SK-N-SH (cell line): ENCODE measurements around the gene EEF1A2. TPM values are rescaled to one million over a fixed set of nuclear protein-coding genes. Genes with fewer than 3 reads are reported as not detected.
A peak's percentile ranks its signal among the peaks of the same experiment; 100 is the strongest.

Experiments
- CTCF ChIA-PET: fragments of 300-600, 350-600 bp; formaldehyde crosslinking; extraction: SDS; loops from one replicate; lab custom pipeline; 2021; lab: Yijun Ruan, JAX
- POLR2A ChIA-PET: fragments of 350-600 bp; sonication (Branson Sonifier 250); formaldehyde crosslinking; extraction: SDS; loops from one replicate; lab custom pipeline; 2020; ENCODE audit warnings: antibody characterized with exemption, inconsistent platforms; lab: Yijun Ruan, JAX
- DNase-seq: peaks from one replicate; pipeline ENCODE4 v3.0.0; 2012
- H2AFZ ChIP-seq: fragments of 200-600 bp; sonication (generic); 2 replicates; pipeline ENCODE4 v1.8.1; 2016; ENCODE audit warnings: antibody characterized with exemption, mild to moderate bottlenecking, low read depth
- H3F3A ChIP-seq: fragments of 200-600 bp; sonication (generic); replicated peaks from 2 replicates; pipeline ENCODE3; 2016; ENCODE audit warnings: antibody characterized with exemption, mild to moderate bottlenecking; ENCODE audit not compliant: insufficient read depth
- H3K27ac ChIP-seq, 2 experiments: fragments of 200-500 bp in 1 of 2; fragments of 200-600 bp in 1 of 2; sonication (Bioruptor generic) in 1 of 2; sonication (generic), shearing (Covaris generic) in 1 of 2; 2 replicates each; pipeline versions ENCODE4 v1.5.1 to v1.6.1; 2014 to 2016; ENCODE audit warnings: low read depth in 2 of 2, inconsistent platforms in 1 of 2, low read length in 1 of 2, mild to moderate bottlenecking in 1 of 2, mixed read lengths in 1 of 2
- H3K27me3 ChIP-seq: fragments of 200-600 bp; sonication (generic), shearing (Covaris generic); 2 replicates; pipeline ENCODE4 v1.6.1; 2016; ENCODE audit warnings: mixed run types; ENCODE audit not compliant: insufficient read depth
- H3K36me3 ChIP-seq, 2 experiments: fragments of 200-500 bp in 1 of 2; fragments of 200-600 bp in 1 of 2; sonication (Bioruptor generic) in 1 of 2; sonication (generic) in 1 of 2; replicated peaks in 1 of 2; 2 replicates each; pipeline versions ENCODE3 to v1.5.1; 2014 to 2016; ENCODE audit warnings: low read length in 1 of 2, mild to moderate bottlenecking in 1 of 2; ENCODE audit not compliant: insufficient read depth in 2 of 2, control insufficient read depth in 1 of 2
- H3K4me1 ChIP-seq, 2 experiments: fragments of 200-500 bp in 1 of 2; fragments of 200-600 bp in 1 of 2; sonication (Bioruptor generic) in 1 of 2; sonication (generic), shearing (Covaris generic) in 1 of 2; 2 replicates each; pipeline versions ENCODE4 v1.5.1 to v1.6.1; 2014 to 2016; ENCODE audit warnings: low read depth in 1 of 2, low read length in 1 of 2, mixed run types in 1 of 2; ENCODE audit not compliant: insufficient read depth in 2 of 2, control insufficient read depth in 1 of 2
- H3K4me2 ChIP-seq: fragments of 200-600 bp; sonication (generic), shearing (Covaris generic); 2 replicates; pipeline ENCODE4 v1.6.1; 2017; ENCODE audit warnings: mixed run types
- H3K4me3 ChIP-seq, 2 experiments: fragments of 200-500 bp in 1 of 2; fragments of 200-600 bp in 1 of 2; sonication (Bioruptor generic) in 1 of 2; sonication (generic), shearing (Covaris generic) in 1 of 2; 2 replicates each; pipeline versions ENCODE4 v1.5.1 to v1.8.1; 2014 to 2016; ENCODE audit warnings: low read depth in 2 of 2, inconsistent platforms in 1 of 2, low read length in 1 of 2, mild to moderate bottlenecking in 1 of 2, mixed read lengths in 1 of 2, moderate library complexity in 1 of 2
- H3K79me2 ChIP-seq: fragments of 200-600 bp; sonication (generic); 2 replicates; pipeline ENCODE4 v1.8.1; 2017; ENCODE audit warnings: mild to moderate bottlenecking; ENCODE audit not compliant: insufficient read depth
- H3K9ac ChIP-seq: fragments of 200-600 bp; sonication (generic); 2 replicates; pipeline ENCODE4 v1.6.1; 2017; ENCODE audit warnings: mixed run types
- H3K9me2 ChIP-seq: fragments of 200-600 bp; sonication (generic); 2 replicates; pipeline ENCODE4 v1.6.1; 2017; ENCODE audit warnings: mixed run types
- H3K9me3 ChIP-seq: fragments of 200-600 bp; sonication (generic); 2 replicates; pipeline ENCODE4 v1.6.1; 2017; ENCODE audit warnings: mixed run types, mild to moderate bottlenecking, moderate library complexity
- H4K20me1 ChIP-seq: fragments of 200-600 bp; sonication (generic); 2 replicates; pipeline ENCODE4 v1.6.1; 2017; ENCODE audit warnings: mild to moderate bottlenecking, mixed run types; ENCODE audit not compliant: insufficient read depth
- CHD2 ChIP-seq: fragments of 150-350 bp; IDR thresholded peaks from 2 replicates; pipeline ENCODE4 v1.6.1; 2018; ENCODE audit warnings: low read length; ENCODE audit not compliant: partially characterized antibody
- EZH2phosphoT487 ChIP-seq: fragments of 200-600 bp; sonication (generic); IDR thresholded peaks from 2 replicates; pipeline ENCODE4 v1.6.1; 2017; ENCODE audit warnings: low read depth, mixed run types, mild to moderate bottlenecking, antibody characterized with exemption, moderate library complexity, borderline replicate concordance
- FOSL2 ChIP-seq: IDR thresholded peaks from 2 replicates; pipeline ENCODE4 v1.4.0; 2012; ENCODE audit warnings: low read depth, mild to moderate bottlenecking, moderate library complexity, borderline replicate concordance
- GABPA ChIP-seq: IDR thresholded peaks from 2 replicates; pipeline ENCODE4 v1.4.0; 2012; ENCODE audit warnings: low read depth, mild to moderate bottlenecking
- GATA2 ChIP-seq: sonication (generic); formaldehyde crosslinking; IDR thresholded peaks from 2 replicates; pipeline ENCODE4 v1.5.0; 2020; ENCODE audit warnings: mild to moderate bottlenecking, missing genetic modification reagents
- JUND ChIP-seq: IDR thresholded peaks from 2 replicates; pipeline ENCODE4 v1.4.0; 2012
- MEF2A ChIP-seq: IDR thresholded peaks from 2 replicates; pipeline ENCODE4 v1.4.0; 2012; ENCODE audit warnings: low read depth, borderline replicate concordance
- NFIC ChIP-seq: IDR thresholded peaks from 2 replicates; pipeline ENCODE4 v1.4.0; 2012; ENCODE audit warnings: borderline replicate concordance
- NRF1 ChIP-seq: IDR thresholded peaks from 2 replicates; pipeline ENCODE4 v1.6.1; 2012; ENCODE audit warnings: low read depth, mild to moderate bottlenecking, low read length
- SIN3A ChIP-seq: IDR thresholded peaks from 2 replicates; pipeline ENCODE4 v1.6.1; 2012; ENCODE audit warnings: low read depth, mild to moderate bottlenecking, low read length, moderate library complexity, borderline replicate concordance
- SMC3 ChIP-seq: IDR thresholded peaks from 2 replicates; pipeline ENCODE4 v1.6.1; 2012; ENCODE audit warnings: low read depth, low read length, improper control_type of control experiment
- TAF1 ChIP-seq: IDR thresholded peaks from 2 replicates; pipeline ENCODE4 v1.6.1; 2012; ENCODE audit warnings: low read depth, mild to moderate bottlenecking, low read length, moderate library complexity, borderline replicate concordance
- YY1 ChIP-seq: IDR thresholded peaks from 2 replicates; pipeline ENCODE4 v1.4.0; 2012; ENCODE audit warnings: low read depth, mild to moderate bottlenecking
- WGBS: methylation state at CpG from one replicate; pipeline ENCODE4 v1.1.6; 2017; ENCODE audit warnings: low lambda C conversion rate; 5-methylcytosine and 5-hydroxymethylcytosine counted together
- polyA plus RNA-seq, 3 experiments: library from polyadenylated mRNA; depleted of rRNA; stranded (reverse); fragments of >200 nt; gene quantifications; 2 replicates each; pipeline ENCODE4 v1.2.3, GENCODE V29; 2012
- TF ChIP-seq, protein P1 (sequence below): IDR thresholded peaks from 2 replicates; pipeline ENCODE4 v1.4.0; 2012; ENCODE audit warnings: low read depth, borderline replicate concordance
- TF ChIP-seq, protein P2 (sequence below): IDR thresholded peaks from 2 replicates; pipeline ENCODE4; 2012
- TF ChIP-seq, protein P3 (sequence below): IDR thresholded peaks from 2 replicates; pipeline ENCODE4 v1.6.1; 2012; ENCODE audit warnings: mild to moderate bottlenecking, low read depth, low read length, moderate library complexity
- TF ChIP-seq, protein P4 (sequence below): fragments of 150-350 bp; IDR thresholded peaks from 2 replicates; pipeline ENCODE4 v1.6.1; 2016; ENCODE audit warnings: mild to moderate bottlenecking, low read depth, low read length
- TF ChIP-seq, protein P5 (sequence below): IDR thresholded peaks from 2 replicates; pipeline ENCODE4 v1.4.0; 2012; ENCODE audit warnings: low read depth

The EEF1A2 gene
- polyA plus RNA-seq, 1 of the 3 experiments (the other 2 are of a cell fraction), result 16.5 TPM

DNA sequence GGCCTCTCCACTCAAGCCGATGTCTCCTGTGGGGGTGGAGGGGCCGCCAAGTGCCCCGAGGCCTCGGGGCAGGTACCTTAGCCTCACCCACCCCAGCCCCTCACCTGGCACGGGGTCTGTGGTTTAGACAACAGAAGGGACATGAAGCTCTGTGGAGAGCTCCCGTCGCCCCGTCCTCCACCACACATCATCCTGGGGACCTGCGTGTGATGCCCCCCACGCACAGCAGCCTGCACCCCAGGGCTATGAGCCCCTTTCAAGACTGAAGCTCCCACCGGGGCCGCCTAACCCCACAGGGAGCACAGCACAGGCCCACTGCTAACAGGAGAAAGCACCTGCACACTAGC lies 34.6 kb downstream of the EEF1A2 start:
- Histone ChIP-seq H3F3A (no peaks in the 10 kb centered on the region), H3K4me1 (peaks cover 0 to 95% of the 10 kb centered on the region in 2 experiments; a peak in 2 of 4 replicates), H3K4me2 (no peak overlapping the region), H3K9ac (no peak overlapping the region), H3K9me2 (no peaks in the 10 kb centered on the region), H3K9me3 (no peaks in the 10 kb centered on the region), H4K20me1 (no peaks in the 10 kb centered on the region), H2AFZ (no peak overlapping the region), H3K36me3 (no peaks in the 10 kb centered on the region), H3K4me3 (no peak overlapping the region), H3K27me3 (peaks cover 18% of the 10 kb centered on the region), H3K27ac (peak overlapping the region in 1 of 2 experiments; percentile 97; a peak in 2 of 4 replicates), H3K79me2 (no peaks in the 10 kb centered on the region)
- TF ChIP-seq NFIC (no peak), GABPA (no peak), JUND (no peak), TAF1 (no peak), SIN3A (no peak), SMC3 (no peak), FOSL2 (no peak), GATA2 (no peak), NRF1 (no peak), EZH2phosphoT487 (no peak), MEF2A (no peak), CHD2 (no peak), YY1 (no peak)
- TF ChIP-seq, protein P1, sequence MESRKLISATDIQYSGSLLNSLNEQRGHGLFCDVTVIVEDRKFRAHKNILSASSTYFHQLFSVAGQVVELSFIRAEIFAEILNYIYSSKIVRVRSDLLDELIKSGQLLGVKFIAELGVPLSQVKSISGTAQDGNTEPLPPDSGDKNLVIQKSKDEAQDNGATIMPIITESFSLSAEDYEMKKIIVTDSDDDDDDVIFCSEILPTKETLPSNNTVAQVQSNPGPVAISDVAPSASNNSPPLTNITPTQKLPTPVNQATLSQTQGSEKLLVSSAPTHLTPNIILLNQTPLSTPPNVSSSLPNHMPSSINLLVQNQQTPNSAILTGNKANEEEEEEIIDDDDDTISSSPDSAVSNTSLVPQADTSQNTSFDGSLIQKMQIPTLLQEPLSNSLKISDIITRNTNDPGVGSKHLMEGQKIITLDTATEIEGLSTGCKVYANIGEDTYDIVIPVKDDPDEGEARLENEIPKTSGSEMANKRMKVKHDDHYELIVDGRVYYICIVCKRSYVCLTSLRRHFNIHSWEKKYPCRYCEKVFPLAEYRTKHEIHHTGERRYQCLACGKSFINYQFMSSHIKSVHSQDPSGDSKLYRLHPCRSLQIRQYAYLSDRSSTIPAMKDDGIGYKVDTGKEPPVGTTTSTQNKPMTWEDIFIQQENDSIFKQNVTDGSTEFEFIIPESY, result no peak
- TF ChIP-seq, protein P2, sequence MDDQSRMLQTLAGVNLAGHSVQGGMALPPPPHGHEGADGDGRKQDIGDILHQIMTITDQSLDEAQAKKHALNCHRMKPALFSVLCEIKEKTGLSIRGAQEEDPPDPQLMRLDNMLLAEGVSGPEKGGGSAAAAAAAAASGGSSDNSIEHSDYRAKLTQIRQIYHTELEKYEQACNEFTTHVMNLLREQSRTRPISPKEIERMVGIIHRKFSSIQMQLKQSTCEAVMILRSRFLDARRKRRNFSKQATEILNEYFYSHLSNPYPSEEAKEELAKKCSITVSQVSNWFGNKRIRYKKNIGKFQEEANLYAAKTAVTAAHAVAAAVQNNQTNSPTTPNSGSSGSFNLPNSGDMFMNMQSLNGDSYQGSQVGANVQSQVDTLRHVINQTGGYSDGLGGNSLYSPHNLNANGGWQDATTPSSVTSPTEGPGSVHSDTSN, result no peak
- TF ChIP-seq, protein P3, sequence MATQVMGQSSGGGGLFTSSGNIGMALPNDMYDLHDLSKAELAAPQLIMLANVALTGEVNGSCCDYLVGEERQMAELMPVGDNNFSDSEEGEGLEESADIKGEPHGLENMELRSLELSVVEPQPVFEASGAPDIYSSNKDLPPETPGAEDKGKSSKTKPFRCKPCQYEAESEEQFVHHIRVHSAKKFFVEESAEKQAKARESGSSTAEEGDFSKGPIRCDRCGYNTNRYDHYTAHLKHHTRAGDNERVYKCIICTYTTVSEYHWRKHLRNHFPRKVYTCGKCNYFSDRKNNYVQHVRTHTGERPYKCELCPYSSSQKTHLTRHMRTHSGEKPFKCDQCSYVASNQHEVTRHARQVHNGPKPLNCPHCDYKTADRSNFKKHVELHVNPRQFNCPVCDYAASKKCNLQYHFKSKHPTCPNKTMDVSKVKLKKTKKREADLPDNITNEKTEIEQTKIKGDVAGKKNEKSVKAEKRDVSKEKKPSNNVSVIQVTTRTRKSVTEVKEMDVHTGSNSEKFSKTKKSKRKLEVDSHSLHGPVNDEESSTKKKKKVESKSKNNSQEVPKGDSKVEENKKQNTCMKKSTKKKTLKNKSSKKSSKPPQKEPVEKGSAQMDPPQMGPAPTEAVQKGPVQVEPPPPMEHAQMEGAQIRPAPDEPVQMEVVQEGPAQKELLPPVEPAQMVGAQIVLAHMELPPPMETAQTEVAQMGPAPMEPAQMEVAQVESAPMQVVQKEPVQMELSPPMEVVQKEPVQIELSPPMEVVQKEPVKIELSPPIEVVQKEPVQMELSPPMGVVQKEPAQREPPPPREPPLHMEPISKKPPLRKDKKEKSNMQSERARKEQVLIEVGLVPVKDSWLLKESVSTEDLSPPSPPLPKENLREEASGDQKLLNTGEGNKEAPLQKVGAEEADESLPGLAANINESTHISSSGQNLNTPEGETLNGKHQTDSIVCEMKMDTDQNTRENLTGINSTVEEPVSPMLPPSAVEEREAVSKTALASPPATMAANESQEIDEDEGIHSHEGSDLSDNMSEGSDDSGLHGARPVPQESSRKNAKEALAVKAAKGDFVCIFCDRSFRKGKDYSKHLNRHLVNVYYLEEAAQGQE, result no peak
- TF ChIP-seq, protein P4, sequence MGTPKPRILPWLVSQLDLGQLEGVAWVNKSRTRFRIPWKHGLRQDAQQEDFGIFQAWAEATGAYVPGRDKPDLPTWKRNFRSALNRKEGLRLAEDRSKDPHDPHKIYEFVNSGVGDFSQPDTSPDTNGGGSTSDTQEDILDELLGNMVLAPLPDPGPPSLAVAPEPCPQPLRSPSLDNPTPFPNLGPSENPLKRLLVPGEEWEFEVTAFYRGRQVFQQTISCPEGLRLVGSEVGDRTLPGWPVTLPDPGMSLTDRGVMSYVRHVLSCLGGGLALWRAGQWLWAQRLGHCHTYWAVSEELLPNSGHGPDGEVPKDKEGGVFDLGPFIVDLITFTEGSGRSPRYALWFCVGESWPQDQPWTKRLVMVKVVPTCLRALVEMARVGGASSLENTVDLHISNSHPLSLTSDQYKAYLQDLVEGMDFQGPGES, result no peak
- TF ChIP-seq, protein P5, sequence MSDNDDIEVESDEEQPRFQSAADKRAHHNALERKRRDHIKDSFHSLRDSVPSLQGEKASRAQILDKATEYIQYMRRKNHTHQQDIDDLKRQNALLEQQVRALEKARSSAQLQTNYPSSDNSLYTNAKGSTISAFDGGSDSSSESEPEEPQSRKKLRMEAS, result no peak
- no peak for DNase-seq
- ChIA-PET CTCF (interaction anchor here (1.5 to 3.1 kb wide), 3 partner anchors 20 to 32 kb away, joined by 3 to 17 read pairs (median 14); no protein-coding TSS in a partner anchor), POLR2A (interaction anchor here (0.7 to 3.0 kb wide), 4 partner anchors 10 to 56 kb away, joined by 3 to 14 read pairs (median 4); partner anchors contain the start of gene PPDPF)
- 40% methylated on average over 4 of the region's 12 CpGs for WGBS
